Neutrophil (primary cell): ENCODE measurements around the gene OR4X2.
"Not testable (repeated sequence)": the region's sequence is repeated elsewhere in the genome, so short reads cannot be mapped to it uniquely, and the experiment has no call there.

Source experiments
- H3K27ac ChIP-seq: fragments of 200-600 bp; sonication (generic); 2 replicates; pipeline ENCODE4 v1.5.1; 2016; ENCODE audit warnings: mild to moderate bottlenecking, moderate library complexity
- H3K27me3 ChIP-seq: fragments of 200-600 bp; sonication (generic); 2 replicates; pipeline ENCODE4 v1.6.0; 2016; ENCODE audit warnings: mild to moderate bottlenecking
- H3K36me3 ChIP-seq: fragments of 200-600 bp; sonication (generic); 2 replicates; pipeline ENCODE4 v1.5.1; 2017
- H3K4me1 ChIP-seq, 2 experiments: fragments of 200-600 bp in 1 of 2; sonication (generic) in 1 of 2; 1 replicate in 1 of 2; 2 replicates in 1 of 2; pipeline versions ENCODE4 v1.5.1 to v1.6.1; 2013 to 2016; ENCODE audit warnings: low read depth in 1 of 2, low read length in 1 of 2, mild to moderate bottlenecking in 1 of 2, moderate library complexity in 1 of 2; ENCODE audit not compliant: control insufficient read depth in 1 of 2, insufficient read depth in 1 of 2
- H3K4me3 ChIP-seq, 2 experiments: fragments of 200-600 bp in 1 of 2; sonication (generic) in 1 of 2; 1 replicate in 1 of 2; 2 replicates in 1 of 2; pipeline ENCODE4 v1.5.1; 2013 to 2016; ENCODE audit warnings: low read depth in 1 of 2, low read length in 1 of 2, mild to moderate bottlenecking in 1 of 2, moderate library complexity in 1 of 2
- H3K9me3 ChIP-seq: fragments of 200-600 bp; sonication (generic); 2 replicates; pipeline ENCODE4 v1.5.1; 2016
- TF ChIP-seq, protein P1 (sequence below): fragments of 200-600 bp; sonication (generic); IDR thresholded peaks from 2 replicates; pipeline ENCODE4 v1.5.1; 2016; ENCODE audit warnings: antibody characterized with exemption

The OR4X2 gene, protein sequence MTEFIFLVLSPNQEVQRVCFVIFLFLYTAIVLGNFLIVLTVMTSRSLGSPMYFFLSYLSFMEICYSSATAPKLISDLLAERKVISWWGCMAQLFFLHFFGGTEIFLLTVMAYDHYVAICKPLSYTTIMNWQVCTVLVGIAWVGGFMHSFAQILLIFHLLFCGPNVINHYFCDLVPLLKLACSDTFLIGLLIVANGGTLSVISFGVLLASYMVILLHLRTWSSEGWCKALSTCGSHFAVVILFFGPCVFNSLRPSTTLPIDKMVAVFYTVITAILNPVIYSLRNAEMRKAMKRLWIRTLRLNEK

GRCh38 chr11:48244804-48245203 is at the start of gene OR4X2:
Gene OR4X2, plus strand, starts transcription at chr11:48245104. Its CDS starts 0 bp downstream, at chr11:48245104.
- H3K27ac ChIP-seq = no peak within 1 kb of the TSS
- TF ChIP-seq, protein P1, sequence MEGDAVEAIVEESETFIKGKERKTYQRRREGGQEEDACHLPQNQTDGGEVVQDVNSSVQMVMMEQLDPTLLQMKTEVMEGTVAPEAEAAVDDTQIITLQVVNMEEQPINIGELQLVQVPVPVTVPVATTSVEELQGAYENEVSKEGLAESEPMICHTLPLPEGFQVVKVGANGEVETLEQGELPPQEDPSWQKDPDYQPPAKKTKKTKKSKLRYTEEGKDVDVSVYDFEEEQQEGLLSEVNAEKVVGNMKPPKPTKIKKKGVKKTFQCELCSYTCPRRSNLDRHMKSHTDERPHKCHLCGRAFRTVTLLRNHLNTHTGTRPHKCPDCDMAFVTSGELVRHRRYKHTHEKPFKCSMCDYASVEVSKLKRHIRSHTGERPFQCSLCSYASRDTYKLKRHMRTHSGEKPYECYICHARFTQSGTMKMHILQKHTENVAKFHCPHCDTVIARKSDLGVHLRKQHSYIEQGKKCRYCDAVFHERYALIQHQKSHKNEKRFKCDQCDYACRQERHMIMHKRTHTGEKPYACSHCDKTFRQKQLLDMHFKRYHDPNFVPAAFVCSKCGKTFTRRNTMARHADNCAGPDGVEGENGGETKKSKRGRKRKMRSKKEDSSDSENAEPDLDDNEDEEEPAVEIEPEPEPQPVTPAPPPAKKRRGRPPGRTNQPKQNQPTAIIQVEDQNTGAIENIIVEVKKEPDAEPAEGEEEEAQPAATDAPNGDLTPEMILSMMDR = no peak
- H3K27me3 ChIP-seq = no peaks in the 10 kb centered on the region
- H3K4me3 ChIP-seq = no peak within 1 kb of the TSS
- no peaks in the 10 kb centered on the region for H3K36me3 ChIP-seq
- H3K4me1 ChIP-seq = no peaks in the 10 kb centered on the region
- no peaks in the 10 kb centered on the region for H3K9me3 ChIP-seq

- Histone ChIP-seq H3K9me3 (no peaks in the 10 kb centered on the region), H3K4me1 (no peaks in the 10 kb centered on the region), H3K27me3 (peaks cover 30% of the 10 kb centered on the region), H3K4me3 (no peak overlapping the region), H3K36me3 (no peaks in the 10 kb centered on the region), H3K27ac (no peak overlapping the region)
- TF ChIP-seq, protein P1 = no peak
Observed at GRCh38 chr11:48207881-48208280, 37.0 kb upstream of the OR4X2 start.

GRCh38 chr11:48210052-48210451 is 34.9 kb upstream of the OR4X2 start:
- H3K27me3 ChIP-seq = peaks cover 30% of the 10 kb centered on the region
- TF ChIP-seq, protein P1 = no peak

DNA sequence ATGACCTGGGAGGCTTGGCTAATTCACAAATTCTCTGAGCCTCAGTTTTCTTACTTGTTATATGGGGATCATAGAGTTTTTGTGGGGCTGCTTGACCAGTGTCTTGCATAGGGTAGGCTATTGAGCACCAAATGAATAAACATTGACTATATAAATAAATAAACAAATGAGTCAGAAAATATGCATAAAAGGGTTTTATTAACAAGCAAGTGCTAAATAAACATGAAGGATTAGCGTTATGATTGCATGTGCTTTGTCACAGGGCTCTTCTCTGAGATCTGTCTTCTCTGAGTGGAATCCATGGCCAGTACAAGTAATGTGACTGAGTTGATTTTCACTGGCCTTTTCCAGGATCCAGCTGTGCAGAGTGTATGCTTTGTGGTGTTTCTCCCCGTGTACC is 28.4 kb upstream of the OR4X2 start, which contains the start of gene OR4B1:
Gene OR4B1 (plus strand): TSS at position 301 of the 400 bp plus-strand sequence. CDS start 0 bp downstream, at position 301.
- TF ChIP-seq, protein P1 = no peak
- H3K36me3 ChIP-seq = no peaks in the 10 kb centered on the region
- no peaks in the 10 kb centered on the region for H3K27me3 ChIP-seq
- H3K4me3 ChIP-seq = no peak within 1 kb of the TSS
- H3K27ac ChIP-seq = no peak within 1 kb of the TSS
- H3K4me1 ChIP-seq = no peaks in the 10 kb centered on the region
- H3K9me3 ChIP-seq = no peaks in the 10 kb centered on the region

More at GRCh38 chr11:48210052-48210451, 34.9 kb upstream of the OR4X2 start:
- Histone ChIP-seq H3K4me3 (no peak overlapping the region), H3K4me1 (no peaks in the 10 kb centered on the region), H3K27ac (no peak overlapping the region), H3K36me3 (no peaks in the 10 kb centered on the region), H3K9me3 (no peaks in the 10 kb centered on the region)

- no peaks in the 10 kb centered on the region for H3K9me3 ChIP-seq
- H3K4me1 ChIP-seq = no peaks in the 10 kb centered on the region
- no peaks in the 10 kb centered on the region for H3K36me3 ChIP-seq
- no peak overlapping the region for H3K4me3 ChIP-seq
- TF ChIP-seq, protein P1 = no peak
- no peaks in the 10 kb centered on the region for H3K27me3 ChIP-seq
- no peak overlapping the region for H3K27ac ChIP-seq
Observed at GRCh38 chr11:48228761-48229160, 16.1 kb upstream of the OR4X2 start.

DNA sequence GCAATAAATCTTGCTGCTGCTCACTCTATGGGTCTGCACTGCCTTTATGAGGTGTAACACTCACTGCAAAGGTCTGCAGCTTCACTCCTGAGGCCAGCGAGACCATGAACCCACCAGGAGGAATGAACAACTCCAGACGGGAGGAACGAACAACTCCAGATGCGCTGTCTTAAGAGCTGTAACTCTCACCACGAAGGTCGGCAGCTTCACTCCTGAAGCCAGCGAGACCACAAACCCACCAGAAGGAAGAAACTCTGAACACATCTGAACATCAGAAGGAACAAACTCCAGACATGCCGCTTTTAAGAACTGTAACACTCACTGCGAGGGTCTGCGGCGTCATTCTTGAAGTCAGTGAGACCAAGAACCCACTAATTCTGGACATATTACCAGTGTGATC is 14.8 kb upstream of the OR4X2 start:
- H3K4me1 ChIP-seq, H3K36me3 ChIP-seq: not testable (repeated sequence)

More for the DNA sequence above, 14.8 kb upstream of the OR4X2 start:
- H3K9me3 ChIP-seq, H3K27me3 ChIP-seq, H3K4me3 ChIP-seq, H3K27ac ChIP-seq: not testable (repeated sequence)
